CD4-positive, alpha-beta T cell treated with Interleukin-6 at 100 ng/mL for 8 hours (primary cell): ENCODE measurements around the gene DDX1.

ENCODE experiments used
- DNase-seq: peaks from one replicate; pipeline ENCODE4 v3.0.0-alpha.2; 2020; ENCODE audit warnings: mixed read lengths, low spot score

Gene DDX1

GRCh38 chr2:15562354-15563031 is 29.2 kb upstream of the DDX1 start:
- DNase-seq, result no peak

GRCh38 chr2:15563227-15564100 is 28.2 kb upstream of the DDX1 start:
- DNase-seq, result no peak

- DNase-seq, result no peak
These were observed 26.3 kb upstream of the DDX1 start for GRCh38 chr2:15565392-15565791.

- no peak for DNase-seq
These were observed 25.5 kb upstream of the DDX1 start for GRCh38 chr2:15565994-15566671.

GRCh38 chr2:15566912-15567311 is 24.8 kb upstream of the DDX1 start:
- DNase-seq, result no peak

GRCh38 chr2:15568874-15569273 is 22.8 kb upstream of the DDX1 start:
- DNase-seq, result no peak

GRCh38 chr2:15570104-15570503 is 21.6 kb upstream of the DDX1 start:
- no peak for DNase-seq

- DNase-seq, result no peak
These were observed 19.9 kb upstream of the DDX1 start for GRCh38 chr2:15571729-15572128.

GRCh38 chr2:15577071-15577735 is 14.5 kb upstream of the DDX1 start:
- peak; percentile 81 for DNase-seq

GRCh38 chr2:15579641-15580040 is 12.0 kb upstream of the DDX1 start:
- DNase-seq, result no peak

GRCh38 chr2:15580451-15580850 is 11.2 kb upstream of the DDX1 start:
- DNase-seq, result no peak

- DNase-seq, result no peak
These were observed 8.8 kb upstream of the DDX1 start for GRCh38 chr2:15582710-15583357.

- DNase-seq, result no peak
These were observed 7.8 kb upstream of the DDX1 start for GRCh38 chr2:15583826-15584225.

- DNase-seq, result no peak
These were observed 7.4 kb upstream of the DDX1 start for GRCh38 chr2:15584316-15584715.

GRCh38 chr2:15584767-15585469 is 6.8 kb upstream of the DDX1 start:
- DNase-seq, result no peak

- no peak for DNase-seq
These were observed 3.2 kb upstream of the DDX1 start for GRCh38 chr2:15588329-15588919.

GRCh38 chr2:15591373-15591691 is 336 bp upstream of the DDX1 start:
- DNase-seq, result no peak

GRCh38 chr2:15593327-15593705 is 1.6 kb downstream of the DDX1 start:
- DNase-seq, result no peak

- DNase-seq, result no peak
These were observed 2.9 kb downstream of the DDX1 start for GRCh38 chr2:15594291-15595256.
